GM18868 (cell line): ENCODE results near the gene FOSL2.

Experiments
- ATAC-seq: cut with Tn5 transposase; IDR thresholded peaks from one replicate; pipeline ENCODE4 v1.9.1; 2021; ENCODE audit warnings: mild to moderate bottlenecking, moderate library complexity; ENCODE audit not compliant: unreplicated experiment

FOSL2 gene

DNA sequence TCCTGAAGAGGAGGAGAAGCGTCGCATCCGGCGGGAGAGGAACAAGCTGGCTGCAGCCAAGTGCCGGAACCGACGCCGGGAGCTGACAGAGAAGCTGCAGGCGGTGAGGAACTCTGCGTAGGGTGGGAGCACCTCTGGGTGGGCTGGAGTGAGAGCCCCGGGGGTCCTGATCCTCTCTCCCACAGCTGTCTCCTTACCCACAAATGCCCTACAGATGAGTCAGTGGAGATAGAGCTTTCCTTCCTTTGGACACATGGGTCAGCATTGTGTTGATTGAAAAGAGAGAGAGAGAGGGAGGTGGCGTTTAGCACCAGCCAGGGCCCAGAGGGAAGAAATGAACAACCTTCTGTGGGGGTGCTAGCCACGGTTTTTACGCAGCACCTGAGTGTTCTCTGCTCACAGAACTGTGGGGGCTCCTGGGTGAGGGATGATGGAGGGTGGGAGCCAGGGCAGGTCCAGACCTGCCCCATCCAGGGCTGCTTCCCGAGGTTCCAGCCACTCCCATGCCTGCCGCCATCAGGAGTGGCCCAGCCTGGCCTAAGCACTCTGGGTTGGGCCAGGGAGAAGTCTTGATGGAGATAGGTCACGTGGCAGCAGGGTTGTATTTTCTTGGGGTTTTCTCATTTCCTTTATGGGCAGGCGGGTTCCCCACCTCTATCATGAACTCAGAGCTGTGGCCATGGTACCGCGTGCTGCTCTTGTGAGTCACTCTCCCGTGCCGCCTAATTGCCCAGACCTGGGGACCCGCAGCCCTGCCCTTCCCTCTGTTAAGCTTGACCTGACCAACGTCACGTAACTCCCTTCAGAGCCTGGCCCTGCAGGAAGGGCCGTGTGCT is 16.3 kb downstream of the FOSL2 start:
- ATAC-seq: no peak

GRCh38 chr2:28411166-28411755 is 18.6 kb downstream of the FOSL2 start:
- ATAC-seq: no peak

DNA sequence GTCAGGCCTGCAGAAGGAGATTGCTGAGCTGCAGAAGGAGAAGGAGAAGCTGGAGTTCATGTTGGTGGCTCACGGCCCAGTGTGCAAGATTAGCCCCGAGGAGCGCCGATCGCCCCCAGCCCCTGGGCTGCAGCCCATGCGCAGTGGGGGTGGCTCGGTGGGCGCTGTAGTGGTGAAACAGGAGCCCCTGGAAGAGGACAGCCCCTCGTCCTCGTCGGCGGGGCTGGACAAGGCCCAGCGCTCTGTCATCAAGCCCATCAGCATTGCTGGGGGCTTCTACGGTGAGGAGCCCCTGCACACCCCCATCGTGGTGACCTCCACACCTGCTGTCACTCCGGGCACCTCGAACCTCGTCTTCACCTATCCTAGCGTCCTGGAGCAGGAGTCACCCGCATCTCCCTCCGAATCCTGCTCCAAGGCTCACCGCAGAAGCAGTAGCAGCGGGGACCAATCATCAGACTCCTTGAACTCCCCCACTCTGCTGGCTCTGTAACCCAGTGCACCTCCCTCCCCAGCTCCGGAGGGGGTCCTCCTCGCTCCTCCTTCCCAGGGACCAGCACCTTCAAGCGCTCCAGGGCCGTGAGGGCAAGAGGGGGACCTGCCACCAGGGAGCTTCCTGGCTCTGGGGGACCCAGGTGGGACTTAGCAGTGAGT is 19.4 kb downstream of the FOSL2 start:
- no peak for ATAC-seq

GRCh38 chr2:28412625-28413151 is 20.0 kb downstream of the FOSL2 start:
- ATAC-seq: no peak

GRCh38 chr2:28413152-28413898 is 20.7 kb downstream of the FOSL2 start:
- ATAC-seq: no peak

- no peak for ATAC-seq
Measured at GRCh38 chr2:28413899-28414295, 21.2 kb downstream of the FOSL2 start.

DNA sequence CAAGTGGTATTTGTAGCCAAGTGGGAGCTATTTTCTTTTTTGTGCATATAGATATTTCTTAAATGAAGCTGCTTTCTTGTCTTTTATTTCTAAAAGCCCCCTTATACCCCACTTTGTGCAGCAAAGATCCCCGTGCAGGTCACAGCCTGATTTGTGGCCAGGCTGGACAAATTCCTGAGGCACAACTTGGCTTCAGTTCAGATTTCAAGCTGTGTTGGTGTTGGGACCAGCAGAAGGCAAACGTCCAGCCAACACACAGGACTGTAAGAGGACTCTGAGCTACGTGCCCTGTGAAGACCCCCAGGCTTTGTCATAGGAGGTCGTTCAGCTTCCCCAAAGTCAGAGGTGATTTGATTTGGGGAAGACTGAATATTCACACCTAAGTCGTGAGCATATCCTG is 21.9 kb downstream of the FOSL2 start:
- ATAC-seq: no peak

- no peak for ATAC-seq
Measured at GRCh38 chr2:28415010-28415409, 22.4 kb downstream of the FOSL2 start.

DNA sequence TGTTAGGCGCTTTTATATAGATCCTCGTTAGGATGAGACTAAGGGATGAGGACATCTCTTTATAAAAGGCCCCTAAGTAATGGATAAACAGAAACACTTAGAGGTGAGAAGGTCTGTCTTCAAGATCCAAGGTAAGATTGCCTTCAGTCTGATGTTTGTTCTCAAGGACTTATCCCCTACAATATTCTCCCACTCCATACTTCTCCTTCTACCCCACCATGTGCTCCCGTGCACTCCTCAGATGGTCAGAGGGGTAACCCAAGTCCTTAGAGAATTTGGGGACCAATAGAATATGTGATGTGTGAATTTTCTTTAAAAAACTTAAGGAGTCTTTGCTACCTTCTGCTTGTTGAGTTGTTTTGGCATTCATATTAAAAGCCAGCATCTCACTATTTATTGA is 23.1 kb downstream of the FOSL2 start:
- ATAC-seq: no peak

GRCh38 chr2:28419003-28419402 is 26.3 kb downstream of the FOSL2 start:
- no peak for ATAC-seq

DNA sequence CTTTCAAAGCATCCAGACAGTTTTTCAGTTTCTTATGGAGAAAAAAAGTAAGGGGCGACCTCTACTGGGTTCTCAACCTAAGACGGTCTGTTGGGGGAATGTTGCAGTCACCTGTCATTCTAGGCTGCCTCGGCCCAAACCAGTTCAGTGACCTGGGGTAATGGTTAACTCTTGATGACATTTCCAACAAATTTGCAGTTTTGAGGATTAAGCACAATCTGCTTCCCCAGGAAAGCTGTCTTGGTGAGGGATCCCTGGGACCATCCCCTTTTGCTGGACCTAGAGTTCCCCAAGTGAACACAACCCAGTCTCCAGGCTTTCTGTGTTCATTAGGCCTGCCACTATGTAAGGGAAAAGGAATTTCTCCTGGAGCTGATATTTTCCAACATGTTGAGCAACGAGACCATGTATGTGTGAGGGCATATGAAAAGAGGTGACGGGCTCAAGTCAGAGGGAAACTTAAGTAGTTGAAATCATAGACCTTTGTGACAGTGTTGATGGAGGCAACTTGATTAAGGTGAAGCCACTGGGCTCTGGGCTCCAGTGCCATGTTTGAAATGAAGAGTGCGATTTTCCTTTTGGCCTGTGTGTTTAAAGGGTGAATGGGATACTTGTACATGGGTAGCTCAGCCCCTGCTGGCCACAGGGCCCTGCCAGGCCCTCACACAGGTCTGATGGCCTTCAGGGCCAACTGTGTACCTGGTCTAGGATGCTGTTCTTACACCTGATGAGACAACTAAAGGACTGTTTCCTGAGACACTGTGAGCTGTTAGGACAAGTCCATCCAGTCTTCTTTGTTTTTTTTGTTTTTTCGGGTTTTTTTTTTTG is 27.0 kb downstream of the FOSL2 start:
- ATAC-seq: no peak

- no peak for ATAC-seq
Measured at GRCh38 chr2:28420722-28421121, 28.1 kb downstream of the FOSL2 start.

GRCh38 chr2:28422908-28423741 is 30.5 kb downstream of the FOSL2 start:
- ATAC-seq: no peak

GRCh38 chr2:28423856-28424605 is 31.4 kb downstream of the FOSL2 start:
- ATAC-seq: no peak

DNA sequence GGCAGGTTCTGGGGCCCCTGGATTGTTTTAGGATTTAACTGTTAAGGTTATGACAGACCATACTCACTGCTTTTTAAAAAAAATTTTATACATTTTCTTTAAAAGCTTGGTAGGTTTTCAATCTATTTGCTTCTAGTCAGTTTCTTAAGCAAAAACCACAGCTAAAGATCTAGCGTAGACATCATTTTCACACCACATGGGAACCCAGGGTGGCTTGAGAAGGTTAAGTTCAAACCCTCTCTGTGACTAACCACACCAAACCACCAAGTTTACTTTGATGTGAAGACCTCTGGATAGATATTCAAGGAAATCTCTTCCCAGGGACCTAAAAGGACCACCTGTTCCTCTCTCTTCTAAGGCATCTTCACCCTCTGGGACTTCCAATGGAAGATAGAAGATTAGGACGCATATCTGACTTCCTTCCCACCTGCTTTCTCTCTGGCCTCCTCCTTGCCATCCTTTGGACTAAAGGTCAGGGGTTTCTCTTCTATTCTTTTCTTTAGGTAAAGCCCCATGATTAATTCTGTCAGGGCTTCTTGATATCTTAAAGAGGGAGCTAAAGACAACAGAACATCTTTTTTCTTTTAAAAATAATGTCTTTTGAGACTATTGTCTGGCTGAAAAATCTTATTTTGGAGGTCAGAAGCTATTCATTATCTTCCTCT is 32.3 kb downstream of the FOSL2 start:
- ATAC-seq: no peak

- no peak for ATAC-seq
Measured at GRCh38 chr2:28425464-28425835, 32.8 kb downstream of the FOSL2 start.

DNA sequence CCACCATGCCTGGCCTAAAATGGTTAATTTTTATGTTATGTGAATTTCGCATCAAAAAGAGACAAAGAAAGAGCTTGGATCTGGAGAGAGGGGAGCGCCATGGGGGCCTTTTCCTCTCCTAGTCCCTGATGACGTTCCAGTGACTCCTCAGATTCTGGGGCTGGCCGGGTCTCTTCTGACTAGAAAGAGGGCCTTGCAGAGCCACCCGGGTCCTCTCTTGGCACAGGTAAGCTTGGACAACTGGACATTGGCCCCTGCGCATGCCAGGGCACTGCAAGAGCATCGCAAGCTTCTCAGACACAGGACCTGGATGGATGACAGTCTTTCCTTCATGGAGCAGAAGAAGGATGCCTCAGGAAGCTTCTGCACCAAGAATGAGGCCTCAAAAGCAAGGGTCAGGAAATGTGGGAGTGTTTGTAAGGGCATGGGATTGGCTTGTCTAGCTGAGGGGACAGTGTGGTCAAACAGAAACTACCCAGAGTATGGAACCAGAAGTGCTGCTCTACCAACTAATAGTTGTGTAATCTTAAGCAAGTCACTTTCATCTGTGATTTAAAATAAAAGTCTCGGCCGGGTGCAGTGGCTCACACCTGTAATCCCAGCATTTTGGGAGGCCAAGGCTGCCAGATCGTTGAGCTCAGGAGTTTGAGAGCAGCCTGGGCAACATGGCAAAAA is 35.2 kb downstream of the FOSL2 start:
- no peak for ATAC-seq

- ATAC-seq: no peak
Measured at GRCh38 chr2:28428486-28428885, 35.8 kb downstream of the FOSL2 start.
